ENCODE measurements around the gene DYSF.

- no peak for TF ChIP-seq CTCF (IDR thresholded peaks at IDR 0.05; ENCODE audit: low read depth, low read length)
- no peak for TF ChIP-seq EZH2phosphoT487 (IDR thresholded peaks at IDR 0.05; ENCODE audit: low read depth)
These were observed 229.7 kb downstream of the DYSF start for GRCh38 chr2:71683070-71683469.
